SK-N-MC (cell line): ENCODE results near the gene CAMK1.

Experiments used
- EZH2 ChIP-seq: fragments of 200-600 bp; sonication (generic); IDR thresholded peaks from one replicate; pipeline ENCODE4 v1.6.1; 2017; ENCODE audit warnings: antibody characterized with exemption
- POLR2AphosphoS5 ChIP-seq: IDR thresholded peaks from 2 replicates; pipeline ENCODE4 v1.6.1; 2012; ENCODE audit warnings: mild to moderate bottlenecking, low read depth, low read length, borderline replicate concordance

- TF ChIP-seq EZH2 (no peak), POLR2AphosphoS5 (no peak)
Measured at GRCh38 chr3:9780458-9780812, 10.7 kb upstream of the CAMK1 start.
